SKM-1 treated with dmso at 0.1 percent for 144 hours (cell line): ENCODE data around the gene GPR135.

ENCODE experiments used
- DNase-seq: peaks from one replicate; lab custom pipeline; 2025; ENCODE audit not compliant: unreplicated experiment; lab: John Stamatoyannopoulos, UW

Gene GPR135

GRCh38 chr14:59465316-59466135 is at the start of gene GPR135:
Gene GPR135 (minus strand): TSS chr14:59465380. CDS start chr14:59465226, 154 bp downstream.
- no peak for DNase-seq

GRCh38 chr14:59511916-59512575 is 46.9 kb upstream of the GPR135 start:
- DNase-seq: no peak

- DNase-seq: no peak
Observed at GRCh38 chr14:59510966-59511365, 45.8 kb upstream of the GPR135 start.

- no peak for DNase-seq
Observed at GRCh38 chr14:59510001-59510400, 44.8 kb upstream of the GPR135 start.

GRCh38 chr14:59509101-59509500 is 43.9 kb upstream of the GPR135 start:
- DNase-seq: no peak

GRCh38 chr14:59507752-59508103 is 42.5 kb upstream of the GPR135 start:
- no peak for DNase-seq

GRCh38 chr14:59507063-59507751 is 42.0 kb upstream of the GPR135 start:
- peak; percentile 9 for DNase-seq

GRCh38 chr14:59503256-59503655 is 38.1 kb upstream of the GPR135 start:
- DNase-seq: no peak

GRCh38 chr14:59500732-59501131 is 35.6 kb upstream of the GPR135 start:
- DNase-seq: no peak

GRCh38 chr14:59492384-59492783 is 27.2 kb upstream of the GPR135 start:
- no peak for DNase-seq

- no peak for DNase-seq
Observed at GRCh38 chr14:59490756-59491155, 25.6 kb upstream of the GPR135 start.

GRCh38 chr14:59484639-59485175 is 19.5 kb upstream of the GPR135 start:
- no peak for DNase-seq

- peak; percentile 68 for DNase-seq
Observed at GRCh38 chr14:59483819-59484638, 18.8 kb upstream of the GPR135 start, which contains the start of the genes JKAMP and L3HYPDH. Gene JKAMP (plus strand): TSS chr14:59484517. CDS start chr14:59484590, 73 bp downstream. Gene L3HYPDH (minus strand): TSS chr14:59484408. CDS start chr14:59484316, 92 bp downstream.

- DNase-seq: no peak
Observed at GRCh38 chr14:59483363-59483762, 18.2 kb upstream of the GPR135 start.

- no peak for DNase-seq
Observed at GRCh38 chr14:59482541-59483331, 17.6 kb upstream of the GPR135 start.

- no peak for DNase-seq
Observed at GRCh38 chr14:59481871-59482540, 16.8 kb upstream of the GPR135 start.

- no peak for DNase-seq
Observed at GRCh38 chr14:59481407-59481806, 16.2 kb upstream of the GPR135 start.

GRCh38 chr14:59480166-59480565 is 15.0 kb upstream of the GPR135 start:
- no peak for DNase-seq

- no peak for DNase-seq
Observed at GRCh38 chr14:59478540-59478939, 13.4 kb upstream of the GPR135 start.
